ENCODE results near the gene PRDM1. TPM values are rescaled to one million over a fixed set of nuclear protein-coding genes. Genes with fewer than 3 reads are reported as not detected.

PRDM1 gene
- total and polyA plus RNA-seq, 2 donors (not counting 1 experiment from before 2014, with no cell fraction given): 2.8 to 5.4 TPM

DNA sequence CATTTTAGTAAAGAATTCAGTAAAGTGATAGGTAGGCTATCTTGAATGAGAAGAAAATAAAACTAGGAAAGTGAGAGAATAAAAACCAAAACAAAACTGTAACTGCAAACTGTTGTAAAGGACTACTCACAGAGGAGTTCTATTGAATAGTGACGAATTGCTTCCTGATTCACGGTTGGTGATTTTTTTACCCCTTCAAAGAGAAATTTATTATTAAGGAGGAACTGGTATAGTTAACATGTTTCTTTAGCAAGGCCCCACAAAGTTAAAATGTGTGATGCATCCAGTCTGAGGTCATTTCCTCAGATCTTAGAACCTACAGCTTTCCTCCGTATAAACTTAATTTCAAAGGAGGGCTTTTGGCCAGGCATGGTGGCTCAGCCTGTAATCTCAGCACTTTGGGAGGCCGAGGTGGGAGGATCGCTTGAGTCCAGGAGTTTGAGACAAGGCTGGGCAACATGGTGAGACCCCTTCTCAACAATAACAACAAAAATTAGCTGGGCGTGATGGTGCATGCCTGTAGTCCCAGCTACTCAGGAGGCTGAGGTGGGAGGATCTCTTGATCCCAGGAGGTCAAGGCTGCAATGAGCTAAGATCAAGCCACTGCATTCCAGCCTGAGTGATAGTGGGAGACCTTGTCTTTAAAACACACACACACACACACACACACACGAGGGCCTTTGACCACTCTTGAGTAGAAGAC is 8.3 kb downstream of the PRDM1 start:
- no peak overlapping the region for H3K27ac ChIP-seq (ENCODE audit: insufficient read depth, low read length)
- H3K4me1 ChIP-seq (ENCODE audit: control insufficient read depth, extremely low read depth, insufficient read depth, low read length): peaks cover 3% of the 10 kb centered on the region
- H3K27me3 ChIP-seq (ENCODE audit: control insufficient read depth, insufficient read depth, low read length): no peaks in the 10 kb centered on the region
- no peak overlapping the region for H3K9ac ChIP-seq (ENCODE audit: insufficient read depth, low read length)
- H3K36me3 ChIP-seq (ENCODE audit: control insufficient read depth, insufficient read depth, low read length): no peaks in the 10 kb centered on the region
- no peak overlapping the region for H3K4me3 ChIP-seq (replicated peaks in 1 of 4; ENCODE audit: control extremely low read depth in 1 of 4, insufficient read depth in 1 of 4, low read depth in 3 of 4, low read length in 4 of 4)
- H3K79me2 ChIP-seq (ENCODE audit: control insufficient read depth, insufficient read depth, low read length): peaks cover 10% of the 10 kb centered on the region
- DNase-seq (ENCODE audit: low read depth in 2 of 2): no peak
- H2AFZ ChIP-seq (ENCODE audit: low read length): no peak overlapping the region
- H3K9me3 ChIP-seq (ENCODE audit: control insufficient read depth, insufficient read depth, low read depth, low read length): no peaks in the 10 kb centered on the region
- no peak overlapping the region for H3K4me2 ChIP-seq (ENCODE audit: extremely low read depth, insufficient read depth, low read length)
- no peaks in the 10 kb centered on the region for H4K20me1 ChIP-seq (ENCODE audit: control insufficient read depth, extremely low read depth, insufficient read depth, low read length)
- TF ChIP-seq, protein P1, sequence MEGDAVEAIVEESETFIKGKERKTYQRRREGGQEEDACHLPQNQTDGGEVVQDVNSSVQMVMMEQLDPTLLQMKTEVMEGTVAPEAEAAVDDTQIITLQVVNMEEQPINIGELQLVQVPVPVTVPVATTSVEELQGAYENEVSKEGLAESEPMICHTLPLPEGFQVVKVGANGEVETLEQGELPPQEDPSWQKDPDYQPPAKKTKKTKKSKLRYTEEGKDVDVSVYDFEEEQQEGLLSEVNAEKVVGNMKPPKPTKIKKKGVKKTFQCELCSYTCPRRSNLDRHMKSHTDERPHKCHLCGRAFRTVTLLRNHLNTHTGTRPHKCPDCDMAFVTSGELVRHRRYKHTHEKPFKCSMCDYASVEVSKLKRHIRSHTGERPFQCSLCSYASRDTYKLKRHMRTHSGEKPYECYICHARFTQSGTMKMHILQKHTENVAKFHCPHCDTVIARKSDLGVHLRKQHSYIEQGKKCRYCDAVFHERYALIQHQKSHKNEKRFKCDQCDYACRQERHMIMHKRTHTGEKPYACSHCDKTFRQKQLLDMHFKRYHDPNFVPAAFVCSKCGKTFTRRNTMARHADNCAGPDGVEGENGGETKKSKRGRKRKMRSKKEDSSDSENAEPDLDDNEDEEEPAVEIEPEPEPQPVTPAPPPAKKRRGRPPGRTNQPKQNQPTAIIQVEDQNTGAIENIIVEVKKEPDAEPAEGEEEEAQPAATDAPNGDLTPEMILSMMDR (conservative IDR thresholded peaks at IDR 0.05 in 1 of 2, IDR thresholded peaks at IDR 0.05 in 1 of 2; ENCODE audit: low read depth in 1 of 2, low read length in 2 of 2): no peak
- no peak for TF ChIP-seq EZH2 (IDR thresholded peaks at IDR 0.05; ENCODE audit: low read length, missing control alignments)

DNA sequence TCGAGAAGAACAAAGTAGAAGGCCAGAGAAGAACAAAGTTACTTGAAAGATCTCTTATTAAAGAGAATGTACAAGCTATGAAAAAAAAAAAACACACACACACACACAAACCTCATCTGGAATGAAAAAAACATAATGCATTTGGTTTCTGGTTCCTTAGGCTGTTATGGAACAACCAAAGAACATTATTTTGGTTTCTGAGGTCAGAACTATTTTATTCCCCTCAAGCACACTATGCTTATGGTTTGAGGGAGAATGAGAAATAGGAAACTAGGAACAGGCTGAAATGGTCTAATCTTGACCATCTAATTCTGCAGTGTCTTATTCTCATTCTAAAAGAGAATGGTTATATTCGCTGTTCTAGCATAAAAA is 8.8 kb downstream of the PRDM1 start:
- TF ChIP-seq EZH2 (IDR thresholded peaks at IDR 0.05; ENCODE audit: low read length, missing control alignments): no peak
- TF ChIP-seq, protein P1 (conservative IDR thresholded peaks at IDR 0.05 in 1 of 2, IDR thresholded peaks at IDR 0.05 in 1 of 2; ENCODE audit: low read depth in 1 of 2, low read length in 2 of 2): no peak
- peaks cover 8% of the 10 kb centered on the region for H3K79me2 ChIP-seq (ENCODE audit: control insufficient read depth, insufficient read depth, low read length)
- H3K4me2 ChIP-seq (ENCODE audit: extremely low read depth, insufficient read depth, low read length): no peak overlapping the region

DNA sequence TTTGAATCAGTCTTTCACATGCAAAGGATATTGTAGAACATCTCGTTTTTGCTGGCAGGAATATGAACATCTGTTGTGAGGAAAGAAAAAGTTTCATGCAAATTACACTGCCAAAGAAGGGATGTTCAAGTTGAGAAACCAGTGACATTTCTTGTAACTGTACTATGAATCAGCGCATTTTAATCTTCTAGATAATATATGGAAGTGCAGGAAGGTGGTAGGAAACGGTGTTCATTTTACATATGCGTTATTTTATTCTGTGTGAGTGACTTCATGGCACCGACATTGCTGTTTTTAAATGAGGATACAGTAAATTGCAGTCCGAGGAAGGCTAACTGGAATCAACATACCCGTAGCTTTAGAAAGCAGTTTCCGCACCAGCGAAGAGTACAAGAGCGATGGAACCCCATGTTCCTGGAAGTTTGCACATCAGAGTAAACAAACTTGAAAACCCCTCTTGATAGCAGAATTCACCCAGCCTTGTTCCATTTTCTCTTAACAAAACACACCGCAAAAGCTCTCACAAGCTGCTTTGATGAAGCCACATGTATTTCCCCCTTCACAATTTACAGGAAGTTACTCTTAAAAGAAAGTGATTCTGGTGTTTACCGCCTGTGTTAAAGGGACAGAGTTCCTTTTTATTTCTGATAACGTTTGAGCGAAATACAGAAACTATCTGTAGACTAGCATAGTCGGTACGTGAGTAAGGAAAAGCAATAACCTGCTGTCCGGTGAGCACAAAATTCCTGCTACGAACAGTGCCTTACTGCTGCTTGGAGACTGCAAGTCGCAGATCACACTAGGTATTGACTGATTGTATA is 11.5 kb downstream of the PRDM1 start:
- Histone ChIP-seq H4K20me1 (ENCODE audit: control insufficient read depth, extremely low read depth, insufficient read depth, low read length) (no peaks in the 10 kb centered on the region), H3K4me1 (ENCODE audit: control insufficient read depth, extremely low read depth, insufficient read depth, low read length) (peaks cover 3% of the 10 kb centered on the region), H3K4me3 (replicated peaks in 1 of 4; ENCODE audit: control extremely low read depth in 1 of 4, insufficient read depth in 1 of 4, low read depth in 3 of 4, low read length in 4 of 4) (peak overlapping the region; percentile 55 to 92 (median 62)), H3K4me2 (ENCODE audit: extremely low read depth, insufficient read depth, low read length) (peak overlapping the region; percentile 92), H3K27ac (ENCODE audit: insufficient read depth, low read length) (peak overlapping the region; percentile 91), H3K79me2 (ENCODE audit: control insufficient read depth, insufficient read depth, low read length) (peaks cover 2% of the 10 kb centered on the region), H2AFZ (ENCODE audit: low read length) (peak overlapping the region; percentile 85), H3K9me3 (ENCODE audit: control insufficient read depth, insufficient read depth, low read depth, low read length) (no peaks in the 10 kb centered on the region), H3K36me3 (ENCODE audit: control insufficient read depth, insufficient read depth, low read length) (no peaks in the 10 kb centered on the region), H3K27me3 (ENCODE audit: control insufficient read depth, insufficient read depth, low read length) (no peaks in the 10 kb centered on the region), H3K9ac (ENCODE audit: insufficient read depth, low read length) (peak overlapping the region; percentile 44)
- TF ChIP-seq, protein P1 (conservative IDR thresholded peaks at IDR 0.05 in 1 of 2, IDR thresholded peaks at IDR 0.05 in 1 of 2; ENCODE audit: low read depth in 1 of 2, low read length in 2 of 2): no peak
- TF ChIP-seq EZH2 (IDR thresholded peaks at IDR 0.05; ENCODE audit: low read length, missing control alignments): no peak
- DNase-seq (ENCODE audit: low read depth in 2 of 2): peak; percentile 58 to 81

More for the DNA sequence above, 8.8 kb downstream of the PRDM1 start:
- Histone ChIP-seq H3K36me3 (ENCODE audit: control insufficient read depth, insufficient read depth, low read length) (no peaks in the 10 kb centered on the region), H3K4me3 (replicated peaks in 1 of 4; ENCODE audit: control extremely low read depth in 1 of 4, insufficient read depth in 1 of 4, low read depth in 3 of 4, low read length in 4 of 4) (no peak overlapping the region), H3K9me3 (ENCODE audit: control insufficient read depth, insufficient read depth, low read depth, low read length) (no peaks in the 10 kb centered on the region), H3K4me1 (ENCODE audit: control insufficient read depth, extremely low read depth, insufficient read depth, low read length) (peaks cover 3% of the 10 kb centered on the region), H4K20me1 (ENCODE audit: control insufficient read depth, extremely low read depth, insufficient read depth, low read length) (no peaks in the 10 kb centered on the region), H3K9ac (ENCODE audit: insufficient read depth, low read length) (no peak overlapping the region), H2AFZ (ENCODE audit: low read length) (no peak overlapping the region), H3K27ac (ENCODE audit: insufficient read depth, low read length) (no peak overlapping the region), H3K27me3 (ENCODE audit: control insufficient read depth, insufficient read depth, low read length) (no peaks in the 10 kb centered on the region)
- no peak for DNase-seq (ENCODE audit: low read depth in 2 of 2)
